Tibial nerve (tissue), 4 donors: ENCODE results near the gene APP. TPM values are rescaled to one million over a fixed set of nuclear protein-coding genes. Genes with fewer than 3 reads are reported as not detected.

Experiments used
- DNase-seq, 2 donors: peaks; one replicate each; pipeline ENCODE4 v3.0.0-alpha.2; 2019; ENCODE audit warnings: low spot score in 2 of 2
- H3K27ac ChIP-seq, 4 donors: fragments of 200-600 bp; sonication (generic) in 3 of 4; one replicate each; pipeline ENCODE4 v1.5.1; 2017 to 2019; ENCODE audit warnings: mild to moderate bottlenecking in 1 of 4
- H3K27me3 ChIP-seq, 2 donors: fragments of 200-600 bp; sonication (generic) in 1 of 2; one replicate each; pipeline versions ENCODE4 v1.5.1 to v1.6.0; 2017 to 2019
- H3K36me3 ChIP-seq, 3 donors: fragments of 200-600 bp; sonication (generic); one replicate each; pipeline ENCODE4 v1.5.1; 2018 to 2019
- H3K4me1 ChIP-seq, 4 donors: fragments of 200-600 bp; sonication (generic) in 3 of 4; one replicate each; pipeline ENCODE4 v1.5.1; 2017 to 2019
- H3K4me3 ChIP-seq, 4 donors: fragments of 200-600 bp; sonication (generic) in 3 of 4; one replicate each; pipeline ENCODE4 v1.5.1; 2017 to 2019; ENCODE audit warnings: mild to moderate bottlenecking in 1 of 4, moderate library complexity in 1 of 4
- H3K9me3 ChIP-seq, 4 donors: fragments of 200-600 bp; sonication (generic) in 3 of 4; one replicate each; pipeline ENCODE4 v1.5.1; 2017 to 2019
- EP300 ChIP-seq, 2 donors: sonication (generic); formaldehyde crosslinking; IDR thresholded peaks; one replicate each; pipeline ENCODE4 v1.6.1; 2017; ENCODE audit warnings: antibody characterized with exemption in 2 of 2, mild to moderate bottlenecking in 1 of 2
- POLR2A ChIP-seq, 2 donors: fragments of 450-650 bp; IDR thresholded peaks; one replicate each; pipeline ENCODE4 v1.6.1; 2017; ENCODE audit warnings: antibody characterized with exemption in 2 of 2, mild to moderate bottlenecking in 2 of 2, moderate library complexity in 2 of 2
- WGBS, 2 donors: methylation state at CpG; one replicate each; pipeline ENCODE4 v1.1.5; 2018; 5-methylcytosine and 5-hydroxymethylcytosine counted together
- total RNA-seq, 4 donors: library from RNA; depleted of rRNA; stranded (reverse); fragments of >200 nt; gene quantifications; one replicate each; pipeline ENCODE4 v1.1.0, GENCODE V29; 2016
- TF ChIP-seq, protein P1 (sequence below), 5 experiments: fragments of 200-600 bp in 3 of 5; fragments of 450-650 bp in 2 of 5; sonication (generic) in 3 of 5; IDR thresholded peaks; one replicate each; pipeline ENCODE4 v1.5.1; 2016 to 2019; ENCODE audit warnings: antibody characterized with exemption in 5 of 5, mild to moderate bottlenecking in 3 of 5, moderate library complexity in 2 of 5

The APP gene
- total RNA-seq, 4 donors from 2014 or later, result 271 to 327 (median 293) TPM

DNA sequence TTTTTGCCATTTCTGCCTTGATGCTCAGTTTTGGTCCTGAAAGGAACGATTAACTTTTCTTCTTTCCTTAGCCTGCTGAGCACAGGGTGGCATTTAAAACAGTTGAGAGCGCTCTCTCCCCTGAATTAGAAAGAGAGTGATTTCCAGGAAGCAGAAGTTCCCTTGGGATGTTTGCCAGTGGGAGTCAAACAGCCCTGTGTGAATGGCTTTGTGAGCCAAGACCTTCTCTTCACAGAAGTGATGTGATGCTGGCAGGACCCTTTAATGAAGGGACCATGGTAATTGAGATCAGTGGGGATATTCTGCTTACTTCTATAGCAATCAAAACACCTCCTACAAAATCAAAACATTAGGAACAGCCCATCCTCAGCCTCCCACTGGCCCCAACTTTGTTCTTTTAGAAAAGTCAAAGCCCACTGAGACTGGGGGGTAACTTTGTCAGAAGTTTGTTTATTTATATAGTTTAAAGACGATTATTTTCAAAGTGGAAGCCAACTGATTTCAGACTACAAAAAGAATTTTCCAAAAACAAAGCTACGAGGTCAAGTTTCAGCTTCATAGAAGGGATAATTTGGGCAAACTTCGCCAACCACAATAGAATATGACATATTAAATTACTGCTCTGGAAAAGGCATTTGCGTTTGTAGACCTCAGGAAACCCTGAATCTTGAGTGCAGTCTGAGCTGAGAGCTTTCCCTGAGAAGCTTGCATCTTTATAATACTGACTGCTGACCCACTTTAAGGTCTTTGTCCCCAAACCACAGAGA lies 313.1 kb downstream of the APP start:
- no peaks in the 10 kb centered on the region for H3K27me3 ChIP-seq
- no peaks in the 10 kb centered on the region for H3K9me3 ChIP-seq
- no peaks in the 10 kb centered on the region for H3K4me1 ChIP-seq
- TF ChIP-seq POLR2A (IDR thresholded peaks at IDR 0.05), result no peak
- no peak for TF ChIP-seq EP300 (IDR thresholded peaks at IDR 0.05)
- TF ChIP-seq, protein P1, sequence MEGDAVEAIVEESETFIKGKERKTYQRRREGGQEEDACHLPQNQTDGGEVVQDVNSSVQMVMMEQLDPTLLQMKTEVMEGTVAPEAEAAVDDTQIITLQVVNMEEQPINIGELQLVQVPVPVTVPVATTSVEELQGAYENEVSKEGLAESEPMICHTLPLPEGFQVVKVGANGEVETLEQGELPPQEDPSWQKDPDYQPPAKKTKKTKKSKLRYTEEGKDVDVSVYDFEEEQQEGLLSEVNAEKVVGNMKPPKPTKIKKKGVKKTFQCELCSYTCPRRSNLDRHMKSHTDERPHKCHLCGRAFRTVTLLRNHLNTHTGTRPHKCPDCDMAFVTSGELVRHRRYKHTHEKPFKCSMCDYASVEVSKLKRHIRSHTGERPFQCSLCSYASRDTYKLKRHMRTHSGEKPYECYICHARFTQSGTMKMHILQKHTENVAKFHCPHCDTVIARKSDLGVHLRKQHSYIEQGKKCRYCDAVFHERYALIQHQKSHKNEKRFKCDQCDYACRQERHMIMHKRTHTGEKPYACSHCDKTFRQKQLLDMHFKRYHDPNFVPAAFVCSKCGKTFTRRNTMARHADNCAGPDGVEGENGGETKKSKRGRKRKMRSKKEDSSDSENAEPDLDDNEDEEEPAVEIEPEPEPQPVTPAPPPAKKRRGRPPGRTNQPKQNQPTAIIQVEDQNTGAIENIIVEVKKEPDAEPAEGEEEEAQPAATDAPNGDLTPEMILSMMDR (IDR thresholded peaks at IDR 0.05), result no peak
- H3K27ac ChIP-seq, result no peak overlapping the region
- DNase-seq, result no peak
- WGBS, 2 donors, result 38 to 39% methylated on average over 6 of the region's 6 CpGs
- H3K4me3 ChIP-seq, result no peak overlapping the region
- no peaks in the 10 kb centered on the region for H3K36me3 ChIP-seq

DNA sequence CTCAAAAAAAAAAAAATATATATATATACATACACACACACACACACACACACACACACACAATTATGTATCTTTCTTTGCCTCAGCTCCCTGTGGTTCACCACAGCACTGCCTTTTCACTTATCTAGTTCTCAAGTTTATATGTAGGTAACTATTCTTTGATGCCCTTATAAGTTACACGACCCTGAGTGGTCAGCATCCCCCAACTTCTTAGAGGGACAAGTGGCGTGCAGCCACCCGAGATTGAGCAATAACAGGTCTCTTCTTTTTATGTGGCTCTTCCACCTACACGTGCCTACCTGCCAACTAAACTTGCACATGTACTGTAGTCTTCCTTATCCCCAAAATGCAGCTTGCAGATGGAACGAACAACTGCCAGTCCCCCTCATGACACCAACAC lies 315.0 kb downstream of the APP start:
- no peak for DNase-seq
- Histone ChIP-seq H3K4me3 (no peak overlapping the region), H3K9me3 (no peaks in the 10 kb centered on the region), H3K27me3 (no peaks in the 10 kb centered on the region), H3K27ac (no peak overlapping the region), H3K4me1 (no peaks in the 10 kb centered on the region), H3K36me3 (no peaks in the 10 kb centered on the region)
- TF ChIP-seq EP300 (IDR thresholded peaks at IDR 0.05) (no peak), POLR2A (IDR thresholded peaks at IDR 0.05) (no peak)
- TF ChIP-seq, protein P1 (IDR thresholded peaks at IDR 0.05), result no peak
- WGBS, 2 donors, result 85 to 87% methylated on average over 5 of the region's 5 CpGs

DNA sequence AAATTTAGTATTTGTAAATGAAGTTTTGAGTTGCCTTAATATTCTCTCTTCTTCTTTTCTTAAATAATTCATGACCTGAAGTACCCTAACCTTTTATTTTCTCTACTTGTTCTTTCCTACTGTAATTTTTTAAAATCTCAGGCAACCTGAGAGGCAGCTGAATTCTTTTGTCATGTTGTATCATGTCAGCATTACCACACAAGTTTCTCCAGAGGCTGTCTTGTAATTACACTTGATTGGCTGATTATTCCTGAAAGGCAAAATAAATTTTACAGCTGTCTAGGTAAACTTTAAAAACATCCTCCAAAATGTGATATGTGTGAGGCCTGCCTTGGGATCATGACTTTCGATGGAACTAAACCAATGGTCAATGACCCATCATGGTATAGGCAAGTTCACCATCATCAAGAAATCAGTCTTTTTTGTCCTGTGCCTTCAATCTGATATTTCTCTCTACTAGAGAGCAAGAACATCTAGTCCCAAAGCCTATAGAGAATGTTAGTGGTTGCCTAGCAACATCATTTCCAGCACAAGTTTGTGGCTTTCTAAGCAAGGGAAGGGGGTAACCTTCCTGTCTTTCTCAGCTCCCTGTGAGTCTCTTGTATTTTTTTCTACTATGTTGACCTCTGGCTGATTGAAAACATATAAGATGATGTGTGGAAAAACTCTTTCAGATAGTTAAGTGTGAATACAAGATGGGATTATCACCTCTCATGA lies 320.3 kb downstream of the APP start:
- no peak overlapping the region for H3K27ac ChIP-seq
- WGBS, 2 donors, result 97 to 100% methylated on average over 1 of the region's 1 CpG
- peaks cover 0 to 3% (median 0%) of the 10 kb centered on the region in 4 donors for H3K9me3 ChIP-seq
- no peaks in the 10 kb centered on the region for H3K4me1 ChIP-seq
- H3K36me3 ChIP-seq, result no peaks in the 10 kb centered on the region
- no peaks in the 10 kb centered on the region for H3K27me3 ChIP-seq
- DNase-seq, result no peak
- H3K4me3 ChIP-seq, result no peak overlapping the region
- TF ChIP-seq POLR2A (IDR thresholded peaks at IDR 0.05), result no peak
- TF ChIP-seq EP300 (IDR thresholded peaks at IDR 0.05), result no peak
- TF ChIP-seq, protein P1 (IDR thresholded peaks at IDR 0.05), result no peak

DNA sequence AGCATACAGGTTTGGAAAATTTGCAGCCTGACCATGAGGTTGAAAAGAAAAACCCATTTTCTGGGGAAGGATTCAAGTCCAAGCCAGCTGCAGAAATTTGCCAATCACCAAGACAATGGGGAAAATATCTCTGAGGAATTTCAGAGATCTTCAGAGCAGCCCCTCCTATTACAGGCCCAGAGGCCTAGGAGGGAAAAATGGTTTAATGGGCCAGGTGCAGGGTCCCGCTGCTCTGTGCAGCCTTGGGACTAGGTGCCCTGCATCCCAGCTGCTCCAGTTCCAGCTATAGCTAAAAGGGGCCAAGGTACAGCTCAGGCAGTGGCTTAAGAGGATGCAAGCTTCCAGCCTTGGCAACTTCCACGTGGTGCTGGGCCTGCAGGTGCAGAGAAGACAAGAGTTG lies 322.3 kb downstream of the APP start:
- no peak for DNase-seq
- TF ChIP-seq, protein P1 (IDR thresholded peaks at IDR 0.05), result no peak
- TF ChIP-seq EP300 (IDR thresholded peaks at IDR 0.05) (no peak), POLR2A (IDR thresholded peaks at IDR 0.05) (no peak)
- 65 to 79% methylated on average over 2 of the region's 2 CpGs for WGBS, 2 donors
- H3K27ac ChIP-seq, result no peak overlapping the region
- H3K9me3 ChIP-seq, result peaks cover 0 to 3% (median 0%) of the 10 kb centered on the region in 4 donors
- no peak overlapping the region for H3K4me3 ChIP-seq
- H3K4me1 ChIP-seq, result no peaks in the 10 kb centered on the region
- no peaks in the 10 kb centered on the region for H3K27me3 ChIP-seq
- no peaks in the 10 kb centered on the region for H3K36me3 ChIP-seq

DNA sequence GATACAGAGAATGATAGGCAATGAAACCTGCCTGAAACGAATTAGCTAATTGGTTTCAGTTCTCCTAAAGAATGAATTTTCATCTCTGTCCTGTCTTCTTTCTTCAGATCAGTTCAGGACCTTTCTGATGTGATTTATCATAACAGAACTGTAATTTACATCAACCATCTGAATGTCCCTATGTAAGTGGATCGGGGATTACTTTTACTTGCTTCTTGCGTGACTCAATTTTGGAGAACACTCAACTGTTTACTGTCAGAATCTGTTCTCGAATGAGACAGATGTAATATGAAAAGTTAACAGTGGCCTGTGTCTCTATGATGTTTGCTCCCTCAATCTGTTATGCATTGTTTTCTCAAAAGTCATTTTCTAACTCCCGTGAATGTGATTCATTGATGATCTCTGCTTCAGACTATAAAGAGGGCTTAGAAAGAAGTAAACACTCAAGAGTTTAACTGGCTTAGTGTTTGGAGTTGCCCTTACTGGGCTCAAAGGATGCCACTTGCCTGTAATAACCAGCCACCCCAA lies 324.8 kb downstream of the APP start:
- Histone ChIP-seq H3K4me1 (no peaks in the 10 kb centered on the region), H3K9me3 (peaks cover 0 to 3% (median 0%) of the 10 kb centered on the region in 4 donors), H3K36me3 (no peaks in the 10 kb centered on the region), H3K4me3 (no peak overlapping the region), H3K27me3 (no peaks in the 10 kb centered on the region), H3K27ac (no peak overlapping the region)
- no peak for TF ChIP-seq EP300 (IDR thresholded peaks at IDR 0.05)
- TF ChIP-seq, protein P1 (IDR thresholded peaks at IDR 0.05), result no peak
- no peak for TF ChIP-seq POLR2A (IDR thresholded peaks at IDR 0.05)
- no peak for DNase-seq
- WGBS, 2 donors, result 48% methylated on average over 5 of the region's 5 CpGs
